SH-SY5Y (cell line): ENCODE data around the gene PTPRM.

ENCODE experiments used
- GATA2 ChIP-seq: IDR thresholded peaks from 2 replicates; pipeline ENCODE4 v1.6.1; 2011; ENCODE audit warnings: mild to moderate bottlenecking, low read depth, low read length
- GATA3 ChIP-seq: IDR thresholded peaks from 2 replicates; pipeline ENCODE4 v1.6.1; 2011; ENCODE audit warnings: low read depth, mild to moderate bottlenecking, low read length, moderate library complexity

DNA sequence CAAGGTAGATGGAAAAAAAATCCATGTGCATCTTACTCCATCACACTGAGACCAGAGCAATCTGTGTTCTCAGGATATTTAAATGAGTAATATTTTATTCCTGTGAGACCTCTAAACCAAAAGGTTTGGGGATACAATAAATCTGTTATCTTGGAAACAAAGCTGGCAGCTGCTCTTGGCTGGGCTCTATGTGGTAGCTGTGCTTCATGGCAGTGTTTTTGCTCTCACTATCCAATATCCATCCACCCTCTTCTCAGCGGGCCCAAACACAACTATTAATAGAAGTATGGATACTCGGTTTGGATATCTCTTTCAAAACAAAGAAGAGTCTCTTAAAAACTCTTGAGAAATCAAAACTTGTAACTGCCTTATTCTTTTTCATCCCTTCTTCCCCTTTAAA lies 797.3 kb downstream of the PTPRM start:
- TF ChIP-seq GATA3 (no peak), GATA2 (no peak)
